Endometrium (tissue), 2 donors: Measurements from ENCODE around the gene CASKIN1.

Source experiments
- FAIRE-seq: peaks from 2 replicates; lab custom pipeline; 2012; peaks lifted over from hg19 to GRCh38; lab: Jason Lieb, UNC
- donor health status: control.
- donor health status: control.

Gene CASKIN1

DNA sequence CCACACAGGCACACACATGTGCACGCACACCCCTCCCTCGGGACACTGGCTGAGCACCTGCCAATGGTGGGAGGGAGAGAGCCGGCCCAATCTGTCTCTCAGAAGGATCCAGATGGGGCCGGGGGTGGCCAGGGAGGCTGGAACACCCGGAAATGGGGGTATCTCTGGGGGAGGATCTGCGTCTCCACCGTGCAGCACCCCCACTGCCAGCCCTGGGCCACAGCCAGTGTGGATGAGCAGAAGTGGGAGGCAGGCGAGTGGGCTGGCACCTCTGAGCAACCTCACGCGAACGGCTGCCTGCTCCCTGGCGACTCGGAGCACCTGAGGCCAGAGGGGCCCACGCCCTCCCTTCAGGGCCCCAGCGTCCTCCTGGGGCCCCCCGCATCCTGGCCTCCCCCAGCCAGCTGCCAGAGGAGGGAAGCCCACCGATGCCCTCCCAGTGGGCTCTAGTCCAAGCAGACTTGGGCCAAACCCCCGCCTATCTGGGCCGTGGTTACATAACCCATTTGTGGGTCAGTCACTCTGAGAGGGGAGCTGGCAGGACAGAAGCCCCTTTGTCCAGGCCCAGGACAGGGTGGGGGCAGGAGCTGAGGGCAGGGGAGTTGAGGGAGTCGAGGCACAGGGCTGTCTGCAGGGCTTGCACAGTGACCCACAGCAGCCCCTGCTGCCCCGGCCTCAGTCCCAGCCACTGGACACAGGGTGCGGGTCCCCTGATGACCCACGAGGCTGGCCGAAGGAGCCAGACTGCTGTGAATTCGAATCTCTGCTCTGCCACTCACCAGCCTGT, 5.6 kb downstream of the CASKIN1 start:
- FAIRE-seq = no peak

DNA sequence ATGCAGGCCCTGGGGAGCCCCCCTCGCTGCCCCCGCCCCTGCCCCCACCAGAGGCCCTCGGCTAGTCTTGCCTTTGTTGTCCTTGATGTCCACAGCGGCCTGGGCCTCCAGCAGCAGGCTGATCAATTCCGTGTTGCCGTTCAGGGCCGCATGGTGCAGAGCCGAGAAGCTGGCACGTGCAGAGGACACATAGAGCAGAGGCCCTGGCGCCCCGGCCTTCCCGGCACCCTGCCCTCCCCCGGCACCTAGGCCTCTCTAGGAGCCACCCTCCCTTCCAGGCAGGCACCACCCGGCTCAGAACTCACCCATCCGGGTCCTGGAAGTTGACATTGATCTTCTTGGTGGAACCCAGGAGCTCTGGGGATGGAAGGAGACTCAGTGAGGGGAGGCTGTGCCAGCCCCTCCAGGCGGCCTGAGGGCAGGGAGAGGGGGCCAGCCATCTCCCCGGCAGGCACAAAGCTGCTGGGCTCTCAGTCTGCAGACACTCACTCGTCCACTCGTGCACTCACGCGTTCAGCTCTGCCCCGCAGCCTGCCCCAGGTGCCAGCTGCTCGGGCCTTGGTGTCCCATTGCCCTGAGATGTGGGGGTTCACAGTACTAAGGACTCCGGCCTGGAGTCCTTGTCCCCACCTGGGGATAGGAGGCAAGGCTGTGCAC, 6.3 kb downstream of the CASKIN1 start:
- no peak for FAIRE-seq

DNA sequence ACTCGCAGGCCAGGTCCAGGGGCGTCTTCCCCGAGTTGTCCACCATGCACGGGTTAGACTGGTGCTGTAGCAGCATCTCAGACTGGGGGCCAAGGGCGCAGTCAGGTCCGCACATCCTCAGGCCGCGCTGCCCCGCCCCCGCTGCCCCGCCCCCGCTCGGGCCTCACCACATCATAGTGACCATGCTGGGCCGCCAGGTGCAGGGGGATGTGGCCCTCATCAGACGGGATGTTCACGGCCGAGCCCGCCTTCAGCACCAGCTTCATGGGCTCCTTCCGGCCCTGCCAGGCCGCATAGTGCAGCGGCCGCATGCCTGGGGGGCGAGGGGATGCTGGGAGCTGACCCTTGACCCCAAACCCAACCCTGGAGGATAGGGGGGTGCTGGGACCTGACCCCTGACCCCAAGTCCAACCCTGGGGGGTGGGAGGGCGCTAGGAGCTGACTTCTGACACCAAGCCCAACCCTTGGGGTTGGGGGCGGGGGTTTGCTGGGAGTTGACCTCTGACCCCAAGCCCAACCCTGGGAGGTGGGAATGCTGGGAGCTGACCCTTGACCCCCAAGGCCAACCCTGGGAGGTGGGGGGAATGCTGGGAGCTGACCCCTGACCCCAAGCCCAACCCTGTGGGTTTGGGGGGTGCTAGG, 7.0 kb downstream of the CASKIN1 start:
- no peak for FAIRE-seq

DNA sequence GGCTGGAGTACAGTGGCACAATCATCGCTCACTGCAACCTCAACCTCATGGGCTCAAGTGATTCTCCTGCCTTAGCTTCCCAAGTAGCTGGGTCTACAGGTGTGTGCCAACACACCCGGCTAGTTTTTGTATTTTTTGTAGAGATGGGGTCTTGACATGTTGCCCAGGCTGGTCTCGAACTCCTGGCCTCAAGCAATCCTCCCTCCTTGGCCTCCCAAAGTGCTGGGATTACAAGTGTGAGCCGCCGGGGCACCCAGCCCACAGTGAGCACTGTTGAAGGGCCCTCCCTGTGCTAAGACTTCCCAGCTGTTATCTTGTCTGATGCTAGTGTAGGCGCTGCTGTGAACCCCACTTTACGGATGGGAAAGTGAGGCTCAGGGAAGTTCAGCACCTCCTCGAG, 8.0 kb downstream of the CASKIN1 start:
- FAIRE-seq = no peak

DNA sequence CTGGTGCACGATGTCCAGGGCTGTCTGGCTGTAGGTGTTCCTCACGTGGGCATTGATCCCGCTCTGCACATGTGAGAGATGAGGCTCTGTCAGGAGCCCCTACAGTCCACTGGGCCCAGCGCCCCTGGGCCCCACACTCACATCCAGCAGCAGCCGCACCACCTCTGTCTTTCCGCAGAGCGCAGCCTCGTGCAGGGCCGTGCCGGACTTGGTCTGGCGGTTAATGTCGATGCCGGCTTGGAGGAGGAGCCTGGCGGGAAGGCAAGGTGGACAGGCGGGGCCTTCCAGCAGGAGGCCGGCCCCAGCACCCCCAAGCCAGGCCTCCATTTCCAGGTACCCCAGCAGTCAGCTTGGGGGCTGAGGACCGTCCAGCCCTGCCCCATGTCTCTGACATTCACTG, 9.2 kb downstream of the CASKIN1 start:
- FAIRE-seq = no peak

DNA sequence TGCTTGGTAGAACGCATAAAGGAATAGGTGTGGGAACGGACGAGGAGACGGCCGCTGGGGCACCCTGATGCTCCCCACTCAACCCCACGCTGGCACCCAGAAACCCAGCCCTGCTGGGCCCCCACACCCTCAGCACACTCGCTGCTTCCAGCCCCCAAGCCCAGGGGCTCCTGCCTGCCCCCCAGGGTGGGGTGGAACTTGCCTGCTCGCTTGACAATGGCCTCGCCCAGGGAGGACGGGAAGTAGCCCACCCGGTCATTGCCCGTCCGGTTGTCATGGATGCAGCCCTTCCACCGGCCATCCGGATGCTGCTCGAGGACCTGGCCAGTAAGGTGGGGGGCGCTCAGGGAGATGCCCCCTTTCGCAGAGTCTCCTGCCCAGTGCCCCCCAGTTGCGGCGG, 9.9 kb downstream of the CASKIN1 start:
- FAIRE-seq = no peak

DNA sequence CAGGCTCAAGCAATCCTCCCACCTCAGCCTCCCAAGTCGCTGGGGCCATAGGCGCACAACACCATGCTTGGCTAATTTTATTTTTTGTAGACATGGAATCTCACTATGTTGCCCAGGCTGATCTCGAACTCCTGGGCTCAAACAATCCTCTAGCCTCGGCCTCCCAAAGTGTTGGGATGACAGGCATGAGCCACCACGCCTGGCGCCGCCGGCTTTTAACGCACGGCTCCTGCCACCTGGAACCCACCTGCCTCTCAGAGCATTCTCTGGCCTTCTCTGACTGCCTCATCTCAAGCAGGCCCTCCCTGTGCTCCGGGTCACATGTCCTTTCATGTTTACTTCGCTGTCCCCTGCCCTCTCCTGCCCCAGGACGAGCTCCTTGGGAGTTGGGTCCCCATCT, 10.3 kb downstream of the CASKIN1 start:
- no peak for FAIRE-seq

DNA sequence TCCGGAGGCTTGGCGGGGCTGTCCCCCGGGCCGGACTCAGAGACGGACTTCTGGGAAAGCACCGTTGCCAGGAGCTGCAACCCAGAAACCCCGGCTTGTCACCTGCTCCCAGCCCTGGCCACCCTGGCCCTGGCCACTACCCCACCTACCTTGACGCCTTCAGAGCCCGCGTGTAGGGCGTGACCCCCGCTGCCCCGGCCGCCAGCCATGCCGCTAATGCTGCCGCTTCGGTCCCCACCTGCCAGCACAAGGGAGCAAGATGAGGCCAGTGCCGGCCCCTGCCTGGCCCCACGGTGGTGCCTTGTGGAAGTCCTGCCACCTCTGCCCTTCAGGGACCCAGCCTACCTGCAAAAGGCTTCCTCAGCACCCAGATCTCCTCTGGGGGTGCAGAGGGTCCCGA, 11.4 kb downstream of the CASKIN1 start:
- no peak for FAIRE-seq

DNA sequence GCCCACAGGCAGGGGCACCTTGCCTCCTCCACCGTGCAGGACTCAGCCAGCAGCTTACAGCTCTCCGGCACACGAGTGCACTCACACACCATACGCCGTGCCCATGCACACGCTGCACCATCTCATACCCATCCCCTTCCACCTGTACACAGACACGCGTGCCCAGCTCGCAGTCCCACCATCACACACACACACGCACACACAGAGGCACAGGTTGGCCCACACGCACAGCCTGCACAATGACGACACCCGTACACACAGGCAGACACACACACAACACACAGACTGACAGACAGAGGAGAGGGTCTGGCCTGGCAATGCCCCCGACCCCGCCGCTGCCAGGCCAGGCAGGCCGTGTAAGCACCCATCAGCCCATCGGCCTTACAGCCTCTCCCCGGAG, 12.1 kb downstream of the CASKIN1 start:
- no peak for FAIRE-seq

DNA sequence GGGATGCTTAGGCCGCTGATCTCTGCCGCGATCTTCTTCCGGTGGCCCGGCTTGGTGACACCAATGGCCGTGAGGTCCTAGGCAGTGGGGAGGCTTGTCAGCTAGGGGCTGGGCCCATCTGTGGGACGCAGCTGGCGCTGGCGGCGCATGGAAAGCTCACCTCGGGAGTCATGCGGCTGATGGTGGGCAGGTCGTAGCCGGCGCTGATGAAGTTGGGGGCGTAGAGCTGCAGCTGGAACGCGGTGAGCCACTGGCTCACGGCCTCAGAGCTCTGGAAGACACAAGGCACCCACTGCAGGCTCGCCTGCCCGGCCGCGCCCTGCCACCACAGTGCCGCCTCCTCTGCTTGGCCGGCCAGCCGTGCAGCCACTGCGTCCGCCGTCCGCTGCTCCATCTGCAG, 12.7 kb downstream of the CASKIN1 start:
- no peak for FAIRE-seq

DNA sequence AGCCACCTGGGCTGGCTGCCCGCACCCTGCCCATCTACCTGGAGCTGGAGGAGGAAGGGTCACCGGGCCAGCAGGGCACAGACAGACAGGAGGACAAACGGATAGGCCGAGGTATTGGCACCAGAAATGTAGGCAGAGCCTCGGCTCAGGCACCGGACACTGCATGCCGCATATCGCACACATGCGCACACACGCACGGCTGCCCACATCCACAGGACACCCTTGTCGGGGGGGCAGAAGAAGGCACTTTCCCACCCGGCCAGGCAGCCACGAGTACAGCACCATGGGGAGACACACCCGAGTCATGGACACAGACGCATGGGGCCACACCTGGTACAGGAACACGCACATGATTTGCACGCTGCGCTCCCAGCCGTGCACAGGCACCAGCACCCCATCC, 14.5 kb downstream of the CASKIN1 start:
- no peak for FAIRE-seq

DNA sequence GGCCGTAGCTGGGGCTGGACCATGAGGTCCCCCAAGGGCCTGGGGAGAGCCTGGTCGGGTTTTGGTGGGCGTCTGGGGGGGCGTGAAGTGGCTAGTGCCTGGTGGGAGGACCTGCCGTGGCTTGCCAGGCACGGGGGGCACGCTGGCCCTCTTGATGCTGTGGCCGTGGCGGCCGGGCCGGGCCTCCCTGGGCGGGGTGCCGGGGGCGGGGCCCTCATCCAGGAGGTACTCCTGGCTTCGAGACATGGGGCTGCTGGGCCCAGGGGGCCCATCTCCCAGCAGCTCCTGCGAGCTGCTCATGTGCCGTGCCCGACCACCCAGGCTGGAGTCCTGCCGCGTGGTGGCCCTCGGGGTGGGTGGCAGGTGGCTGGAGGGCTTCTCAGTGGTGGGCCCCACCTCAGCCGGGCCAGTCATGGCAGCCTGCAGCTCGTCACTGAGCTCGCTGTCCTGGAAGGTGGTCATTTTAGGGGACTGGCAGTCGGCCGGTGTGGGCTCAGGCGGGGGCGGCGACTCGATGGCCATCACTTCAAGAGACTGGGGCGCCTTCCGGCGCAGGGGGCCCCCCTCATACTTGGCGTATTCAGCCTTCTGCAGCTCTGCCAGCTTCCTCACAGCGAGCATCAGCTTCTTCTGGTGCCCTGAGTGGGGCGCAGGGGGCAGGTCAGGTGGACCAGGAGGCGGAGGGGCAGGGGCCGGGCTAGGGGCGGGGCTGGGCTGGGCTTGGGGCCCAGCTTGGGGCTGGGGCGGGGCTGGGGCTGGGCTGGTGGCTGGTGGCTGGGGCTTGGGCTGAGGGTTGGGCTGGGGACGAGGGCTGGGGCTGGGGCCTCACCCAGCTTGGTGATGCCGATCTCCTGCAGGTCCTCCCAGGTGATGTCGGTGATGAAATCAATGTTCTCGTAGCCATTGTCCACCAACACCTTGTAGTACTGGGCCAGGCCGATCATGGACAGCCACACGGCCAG, 15.2 kb downstream of the CASKIN1 start:
- FAIRE-seq = no peak

DNA sequence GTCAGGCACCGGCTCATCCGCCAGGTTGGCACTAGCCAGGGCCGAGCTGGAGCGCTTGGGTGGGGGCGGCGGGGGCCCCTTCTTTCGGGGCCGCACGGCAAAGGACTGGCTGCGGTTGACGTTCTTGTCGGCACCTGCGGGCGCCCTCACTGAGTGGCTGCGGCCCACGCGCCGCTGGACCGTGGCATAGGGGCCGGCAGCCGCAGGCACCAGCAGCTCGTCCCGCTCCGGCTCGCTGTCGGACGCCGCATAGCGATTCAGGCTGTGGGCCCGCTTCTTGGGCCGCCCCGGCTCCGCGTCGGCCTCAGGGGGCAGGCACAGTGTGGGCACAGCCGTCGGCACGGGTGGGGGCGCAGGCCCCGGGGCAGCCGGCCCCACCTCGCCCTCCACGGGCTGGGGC, 15.9 kb downstream of the CASKIN1 start:
- FAIRE-seq = no peak

DNA sequence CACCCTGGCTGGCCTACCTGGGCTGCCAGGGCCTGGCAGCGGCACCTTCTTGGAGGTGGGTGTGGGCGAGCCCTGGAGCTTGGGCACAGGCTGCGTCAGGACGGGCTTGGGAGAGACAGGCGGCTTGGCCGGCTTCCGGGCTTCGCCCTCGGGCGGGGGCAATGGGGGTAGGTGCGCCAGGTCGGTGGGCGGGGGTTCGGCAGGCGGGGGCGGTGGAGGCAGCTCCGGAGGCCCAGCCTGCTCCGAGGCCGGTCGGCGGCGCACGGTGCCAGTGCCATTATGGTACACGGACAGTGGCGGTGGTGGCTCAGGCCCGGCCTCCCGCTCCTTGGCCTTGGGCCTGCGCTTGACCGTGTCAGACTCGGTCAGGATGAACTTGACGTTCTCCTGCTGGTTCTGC, 16.8 kb downstream of the CASKIN1 start:
- no peak for FAIRE-seq

DNA sequence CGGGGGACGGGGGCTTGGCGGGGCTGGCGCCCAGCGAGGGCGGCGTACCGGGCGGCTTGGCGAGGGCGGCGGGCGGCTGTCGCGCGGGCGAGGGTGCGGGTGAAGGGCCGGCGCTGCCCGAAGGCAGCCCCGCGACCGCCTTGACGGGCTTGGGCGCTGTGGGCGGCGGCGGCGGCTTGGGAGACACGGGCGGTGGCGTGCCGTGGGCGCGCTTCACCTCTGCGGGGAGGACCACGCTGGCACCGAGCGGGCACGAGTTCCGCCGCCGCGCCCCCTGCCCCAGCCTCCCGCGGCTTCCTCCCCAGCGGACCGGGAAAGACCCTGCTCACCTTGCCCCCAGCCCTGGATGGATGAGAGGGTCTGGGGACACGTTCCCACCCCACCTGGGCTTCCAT, 17.3 kb downstream of the CASKIN1 start:
- no peak for FAIRE-seq

DNA sequence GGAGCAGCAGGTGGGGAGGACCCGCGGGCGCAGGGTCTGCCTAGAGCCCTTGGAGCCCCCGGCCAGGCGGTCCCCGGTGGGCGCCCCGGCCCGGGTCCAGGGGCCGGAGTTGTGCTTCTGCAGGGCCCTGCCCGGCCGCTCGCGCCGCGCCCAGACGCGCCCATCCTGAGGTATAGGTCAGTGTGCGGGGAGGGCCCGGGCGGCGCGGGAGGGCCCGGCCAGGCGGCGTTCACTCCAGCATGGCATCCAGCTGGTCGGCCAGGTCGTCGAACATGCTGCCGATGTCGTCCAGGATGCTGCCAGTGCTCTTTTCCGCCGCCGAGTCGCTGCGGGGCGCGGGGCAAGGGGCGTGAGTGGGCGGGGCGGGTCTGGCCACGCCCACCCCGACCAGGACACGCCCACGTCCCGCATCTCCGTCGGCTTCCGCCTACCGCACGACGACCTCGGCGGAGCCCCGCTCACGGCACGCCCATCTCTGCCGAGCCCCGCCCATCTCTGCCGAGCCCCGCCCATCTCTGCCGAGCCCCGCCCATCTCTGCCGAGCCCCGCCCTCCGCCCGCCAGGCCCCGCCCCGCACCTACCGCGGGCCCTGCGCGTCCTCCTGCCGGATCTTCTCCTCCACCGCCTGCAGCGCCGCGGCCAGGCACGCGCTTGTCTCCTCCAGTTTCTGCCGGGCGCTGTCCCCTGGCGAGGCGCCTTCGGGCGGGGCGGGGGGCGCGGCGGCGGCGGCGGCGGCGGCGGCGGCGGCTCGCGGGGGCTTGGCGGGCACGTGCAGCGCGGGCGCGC, 17.9 kb downstream of the CASKIN1 start:
- FAIRE-seq = no peak

DNA sequence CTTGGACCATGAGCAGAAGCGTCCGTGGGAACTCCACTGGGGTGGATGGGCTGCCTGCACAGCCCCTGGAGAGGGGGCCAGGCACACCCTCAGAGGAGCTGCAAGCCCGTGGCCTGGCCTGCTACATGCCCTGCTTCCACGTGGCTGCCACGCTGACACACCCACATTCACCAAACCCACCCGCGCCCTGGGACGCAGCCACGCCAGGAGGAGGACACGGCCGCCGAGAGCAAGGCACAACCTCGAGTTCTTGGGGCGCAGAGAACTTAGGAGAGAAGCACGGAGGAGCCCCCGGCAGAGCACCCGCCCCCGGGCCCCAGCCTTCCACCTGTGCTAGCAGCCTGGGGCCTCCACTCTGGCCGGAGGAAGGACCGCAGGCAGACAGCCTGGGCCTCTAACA, 18.8 kb downstream of the CASKIN1 start:
- no peak for FAIRE-seq

DNA sequence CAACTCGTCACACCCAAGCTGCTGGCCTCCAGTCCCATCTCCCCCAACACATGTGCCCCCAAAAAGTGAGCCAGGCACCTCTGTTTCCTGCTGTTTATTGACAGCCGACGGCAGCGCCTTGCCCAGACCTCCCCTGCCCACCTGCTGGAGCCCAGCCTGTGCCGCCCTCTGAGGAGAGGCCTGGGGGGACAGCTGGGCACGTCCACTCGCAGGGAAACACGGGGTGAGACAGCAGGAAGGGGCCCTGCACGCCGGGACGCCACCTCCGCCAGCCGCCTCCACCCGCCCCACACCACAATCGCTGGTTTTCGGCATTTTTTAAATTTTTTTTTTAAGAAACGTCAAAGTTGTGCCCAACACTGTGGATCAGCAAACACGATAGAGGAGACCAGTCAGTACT, 19.3 kb downstream of the CASKIN1 start:
- no peak for FAIRE-seq

DNA sequence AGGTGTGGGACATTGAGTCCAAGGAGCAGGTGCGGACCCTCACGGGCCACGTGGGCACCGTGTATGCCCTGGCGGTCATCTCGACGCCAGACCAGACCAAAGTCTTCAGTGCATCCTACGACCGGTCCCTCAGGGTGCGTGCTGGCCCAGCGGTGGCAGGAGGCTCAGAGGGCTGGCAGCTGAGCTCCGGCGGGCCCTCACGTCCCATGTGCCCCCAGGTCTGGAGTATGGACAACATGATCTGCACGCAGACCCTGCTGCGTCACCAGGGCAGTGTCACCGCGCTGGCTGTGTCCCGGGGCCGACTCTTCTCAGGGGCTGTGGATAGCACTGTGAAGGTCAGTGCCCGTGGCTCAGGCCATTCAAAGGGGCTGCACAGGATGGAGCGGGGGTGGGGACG, 20.4 kb downstream of the CASKIN1 start:
- FAIRE-seq = no peak

DNA sequence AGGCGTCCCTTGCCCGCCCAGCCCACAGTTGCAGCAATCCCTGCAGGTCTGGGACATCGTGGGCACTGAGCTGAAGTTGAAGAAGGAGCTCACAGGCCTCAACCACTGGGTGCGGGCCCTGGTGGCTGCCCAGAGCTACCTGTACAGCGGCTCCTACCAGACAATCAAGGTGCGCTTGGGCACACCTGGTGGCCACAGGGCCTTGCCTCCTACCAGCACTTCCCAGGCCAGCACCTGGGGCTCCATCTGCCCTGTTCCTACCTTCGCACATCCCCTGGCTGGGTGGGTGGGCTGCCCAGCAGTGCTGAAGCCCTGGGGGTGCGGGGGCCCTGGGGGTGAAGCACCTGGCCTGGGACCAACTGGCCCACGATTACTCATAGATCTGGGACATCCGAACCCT, 21.0 kb downstream of the CASKIN1 start:
- no peak for FAIRE-seq

DNA sequence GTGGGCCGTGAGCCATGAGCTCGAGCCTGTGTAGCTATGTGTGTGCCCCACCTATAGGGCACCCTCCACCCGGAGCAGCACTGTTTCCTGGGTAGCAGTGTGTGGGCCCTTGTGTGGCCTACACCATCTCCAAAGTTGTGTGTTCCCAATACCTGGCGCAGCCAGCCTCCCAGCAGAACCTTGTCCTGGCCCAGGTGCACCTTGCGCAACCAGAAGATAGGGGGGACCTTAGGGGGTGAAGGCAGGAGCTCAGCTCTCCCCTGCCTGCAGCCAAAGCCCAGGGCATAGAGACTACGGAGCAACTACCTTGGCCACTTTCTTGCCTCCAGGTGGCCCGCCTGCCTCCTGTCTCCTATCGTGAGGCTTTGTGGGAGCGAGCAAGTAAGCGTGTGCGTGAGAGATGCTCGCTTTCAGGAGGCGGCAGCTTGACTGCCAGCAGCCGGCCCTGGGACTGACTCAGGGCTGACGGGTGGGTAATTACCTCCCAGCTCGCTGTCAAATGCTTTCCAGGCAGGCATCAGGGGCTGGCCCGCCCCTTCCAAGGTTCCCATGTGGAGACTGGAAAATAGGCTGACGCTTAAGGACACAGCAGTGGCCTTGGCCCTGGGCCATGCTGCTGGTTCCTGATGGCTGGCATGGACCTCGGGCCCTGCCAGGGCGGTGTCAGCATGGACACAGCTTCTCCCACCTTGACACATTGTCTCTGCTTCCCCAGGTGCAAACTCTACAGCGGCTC, 21.8 kb downstream of the CASKIN1 start:
- no peak for FAIRE-seq
